Muscle layer of duodenum (tissue), 2 donors: ENCODE data around the gene RFESD.

Source experiments
- H3K27ac ChIP-seq: one replicate; pipeline ENCODE4 v1.7.0; 2013; ENCODE audit warnings: mild to moderate bottlenecking, low read length
- H3K27me3 ChIP-seq: one replicate; pipeline ENCODE4 v1.7.0; 2013; ENCODE audit warnings: low read depth, mild to moderate bottlenecking, control low read depth, low read length
- H3K36me3 ChIP-seq, 2 donors: one replicate each; pipeline ENCODE4 v1.7.0; 2013; ENCODE audit warnings: low read length in 2 of 2, control low read depth in 1 of 2, mild to moderate bottlenecking in 1 of 2; ENCODE audit not compliant: insufficient read depth in 2 of 2, control insufficient read depth in 1 of 2
- H3K4me1 ChIP-seq, 2 donors: one replicate each; pipeline ENCODE4 v1.7.0; 2013; ENCODE audit warnings: low read length in 2 of 2, mild to moderate bottlenecking in 2 of 2, control low read depth in 1 of 2, moderate library complexity in 1 of 2; ENCODE audit not compliant: insufficient read depth in 2 of 2, control insufficient read depth in 1 of 2
- H3K4me3 ChIP-seq, 2 donors: one replicate each; pipeline ENCODE4 v1.7.0; 2013; ENCODE audit warnings: low read length in 2 of 2, low read depth in 1 of 2, mild to moderate bottlenecking in 1 of 2
- H3K9me3 ChIP-seq, 2 donors: one replicate each; pipeline ENCODE4 v1.7.0; 2013; ENCODE audit warnings: low read length in 2 of 2, control low read depth in 1 of 2, mild to moderate bottlenecking in 1 of 2; ENCODE audit not compliant: control insufficient read depth in 1 of 2
- donor health status: healthy.

Gene RFESD

GRCh38 chr5:95649274-95649673, 2.7 kb downstream of the RFESD start:
- H3K9me3 ChIP-seq = no peaks in the 10 kb centered on the region
- peaks cover 0 to 5% of the 10 kb centered on the region in 2 donors for H3K36me3 ChIP-seq
- no peak overlapping the region for H3K27ac ChIP-seq
- H3K27me3 ChIP-seq = no peaks in the 10 kb centered on the region
- H3K4me1 ChIP-seq = no peaks in the 10 kb centered on the region
- no peak overlapping the region for H3K4me3 ChIP-seq

- Histone ChIP-seq H3K27me3 (no peaks in the 10 kb centered on the region), H3K4me3 (no peak overlapping the region), H3K36me3 (peaks cover 0 to 5% of the 10 kb centered on the region in 2 donors), H3K9me3 (no peaks in the 10 kb centered on the region), H3K27ac (no peak overlapping the region), H3K4me1 (no peaks in the 10 kb centered on the region)
Observed at GRCh38 chr5:95649842-95650620, 3.5 kb downstream of the RFESD start.

DNA sequence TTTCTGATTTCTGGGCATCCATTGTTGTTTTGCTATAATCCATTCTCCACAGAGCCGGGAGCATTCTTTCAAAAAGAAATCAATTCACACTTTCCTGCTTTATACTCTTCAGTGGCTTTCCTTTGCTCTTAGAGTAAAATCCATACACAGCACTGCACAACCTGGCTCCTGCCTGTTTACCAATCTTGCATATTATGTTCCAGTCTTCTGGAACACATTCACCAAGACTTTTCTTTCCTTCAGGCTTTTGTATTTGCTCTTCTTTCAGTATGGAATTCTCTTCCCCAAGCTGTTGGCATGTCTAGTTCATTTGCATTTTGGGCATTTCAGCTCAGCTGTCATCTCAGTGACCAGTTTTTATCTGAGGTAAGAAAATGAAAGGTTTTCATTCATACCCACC, 6.3 kb downstream of the RFESD start:
- H3K27me3 ChIP-seq = no peaks in the 10 kb centered on the region
- no peaks in the 10 kb centered on the region for H3K9me3 ChIP-seq
- H3K27ac ChIP-seq = no peak overlapping the region
- H3K4me1 ChIP-seq = no peaks in the 10 kb centered on the region
- H3K36me3 ChIP-seq = peaks cover 0 to 5% of the 10 kb centered on the region in 2 donors
- H3K4me3 ChIP-seq = no peak overlapping the region

- Histone ChIP-seq H3K9me3 (no peaks in the 10 kb centered on the region), H3K4me3 (no peak overlapping the region), H3K4me1 (no peaks in the 10 kb centered on the region), H3K27me3 (no peaks in the 10 kb centered on the region), H3K27ac (no peak overlapping the region), H3K36me3 (peaks cover 0 to 5% of the 10 kb centered on the region in 2 donors)
Observed at GRCh38 chr5:95654196-95654595, 7.6 kb downstream of the RFESD start.

GRCh38 chr5:95655575-95655974, 9.0 kb downstream of the RFESD start:
- Histone ChIP-seq H3K4me3 (no peak overlapping the region), H3K9me3 (no peaks in the 10 kb centered on the region), H3K27ac (no peak overlapping the region), H3K36me3 (peaks cover 0 to 5% of the 10 kb centered on the region in 2 donors), H3K4me1 (no peaks in the 10 kb centered on the region), H3K27me3 (no peaks in the 10 kb centered on the region)

DNA sequence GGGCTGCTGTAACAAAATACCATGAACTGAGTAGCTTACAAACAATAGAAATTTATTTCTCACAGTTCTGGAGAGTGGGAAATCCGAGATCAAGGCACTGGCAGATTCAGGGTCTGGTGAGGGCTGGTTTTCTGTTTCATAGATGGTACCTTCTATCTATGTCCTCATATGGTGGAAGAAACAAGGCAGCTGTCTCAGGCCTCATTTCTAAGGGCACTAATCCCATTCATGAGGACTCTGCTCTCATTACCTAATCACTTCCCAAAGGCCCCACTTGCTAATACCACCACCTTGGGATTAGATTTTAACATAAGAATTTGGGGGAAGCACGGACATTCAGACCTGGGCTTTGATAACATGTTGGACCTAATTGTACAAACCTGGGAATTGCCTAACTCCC, 13.5 kb downstream of the RFESD start:
- no peak overlapping the region for H3K4me3 ChIP-seq
- no peaks in the 10 kb centered on the region for H3K27me3 ChIP-seq
- H3K9me3 ChIP-seq = no peaks in the 10 kb centered on the region
- H3K27ac ChIP-seq = no peak overlapping the region
- H3K4me1 ChIP-seq = peaks cover 0 to 4% of the 10 kb centered on the region in 2 donors
- H3K36me3 ChIP-seq = no peaks in the 10 kb centered on the region

GRCh38 chr5:95662946-95663345, 16.4 kb downstream of the RFESD start:
- no peak overlapping the region for H3K27ac ChIP-seq
- H3K4me1 ChIP-seq = peaks cover 0 to 4% of the 10 kb centered on the region in 2 donors
- no peak overlapping the region for H3K4me3 ChIP-seq
- no peaks in the 10 kb centered on the region for H3K36me3 ChIP-seq
- no peaks in the 10 kb centered on the region for H3K9me3 ChIP-seq
- H3K27me3 ChIP-seq = no peaks in the 10 kb centered on the region

DNA sequence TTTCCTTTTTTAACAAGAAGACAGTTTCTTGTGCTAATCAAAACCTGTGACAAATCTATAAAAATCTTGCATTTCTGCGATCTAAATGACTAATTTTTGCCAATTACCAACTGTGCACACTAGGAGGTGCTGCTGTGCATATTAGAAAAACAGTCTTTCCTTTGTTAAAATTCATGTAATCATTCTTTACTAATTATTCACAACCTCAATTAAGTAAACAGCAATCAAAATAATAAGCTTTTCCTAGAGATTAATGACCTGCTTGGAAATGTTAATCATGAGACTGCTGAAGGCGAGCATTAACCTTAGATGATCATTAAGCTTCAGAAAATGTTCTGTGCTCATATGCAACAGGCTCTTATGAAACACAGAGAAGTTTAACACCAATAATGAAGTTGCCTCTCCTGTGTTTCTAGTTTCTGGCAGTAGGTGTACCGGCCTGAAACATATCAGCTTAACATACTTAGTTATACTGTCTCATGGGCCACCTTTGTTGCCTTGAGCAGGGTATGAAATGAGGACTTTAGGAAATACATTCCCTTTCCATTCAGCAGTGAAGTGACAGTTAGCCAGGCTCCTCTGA, 17.7 kb downstream of the RFESD start:
- no peaks in the 10 kb centered on the region for H3K36me3 ChIP-seq
- no peaks in the 10 kb centered on the region for H3K27me3 ChIP-seq
- no peak overlapping the region for H3K4me3 ChIP-seq
- H3K27ac ChIP-seq = no peak overlapping the region
- no peaks in the 10 kb centered on the region for H3K9me3 ChIP-seq
- H3K4me1 ChIP-seq = peaks cover 0 to 10% of the 10 kb centered on the region in 2 donors

DNA sequence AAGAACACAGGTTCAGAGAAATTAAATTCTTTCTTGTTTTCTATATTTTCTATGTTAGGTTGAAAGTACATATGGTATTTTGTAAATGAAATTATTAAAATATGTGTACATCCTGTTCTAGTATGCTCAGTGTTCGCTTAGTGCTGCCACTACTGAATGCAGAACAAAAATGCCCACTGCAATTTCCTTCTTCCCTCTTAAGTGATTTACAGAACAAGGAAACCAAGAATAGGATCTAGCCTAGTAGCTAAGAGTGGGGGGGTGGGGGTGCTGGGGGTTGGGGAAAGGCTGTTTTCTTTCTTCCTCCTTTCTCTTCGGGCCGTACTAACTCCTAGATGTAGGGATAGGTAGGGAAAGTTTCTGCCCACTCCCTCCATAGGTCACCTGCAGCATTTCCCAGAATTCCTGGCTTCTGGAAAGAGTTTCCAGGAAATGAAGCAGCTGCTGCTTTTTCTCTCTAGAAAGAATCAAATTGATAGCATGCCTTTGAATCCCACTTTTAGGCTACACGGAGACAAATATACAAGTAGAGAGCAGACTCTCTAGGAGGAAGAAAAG, 20.6 kb downstream of the RFESD start:
- Histone ChIP-seq H3K4me1 (peaks cover 0 to 10% of the 10 kb centered on the region in 2 donors), H3K27ac (no peak overlapping the region), H3K9me3 (no peaks in the 10 kb centered on the region), H3K27me3 (no peaks in the 10 kb centered on the region), H3K36me3 (no peaks in the 10 kb centered on the region), H3K4me3 (no peak overlapping the region)

DNA sequence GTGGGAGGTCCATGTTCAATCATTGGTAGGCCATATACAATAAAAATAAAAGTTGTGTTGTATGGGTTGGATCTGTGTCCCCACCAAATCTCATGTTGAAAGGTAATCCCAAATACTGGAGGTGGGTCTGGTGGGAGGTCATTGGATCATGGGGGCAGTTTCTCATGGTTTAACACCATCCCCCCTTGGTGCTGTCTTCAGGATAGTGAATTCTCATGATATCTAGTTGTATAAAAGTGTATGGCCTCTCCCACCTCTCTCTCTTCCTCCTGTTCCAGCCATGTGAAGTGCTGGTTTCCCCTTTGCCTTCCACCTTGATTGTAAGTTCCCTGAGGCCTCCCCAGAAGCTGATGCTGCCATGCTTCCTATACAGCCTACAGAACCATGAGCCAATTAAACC, 21.1 kb downstream of the RFESD start:
- H3K27ac ChIP-seq = no peak overlapping the region
- H3K36me3 ChIP-seq = no peaks in the 10 kb centered on the region
- H3K27me3 ChIP-seq = no peaks in the 10 kb centered on the region
- no peak overlapping the region for H3K4me3 ChIP-seq
- H3K4me1 ChIP-seq = peaks cover 0 to 10% of the 10 kb centered on the region in 2 donors
- no peaks in the 10 kb centered on the region for H3K9me3 ChIP-seq

DNA sequence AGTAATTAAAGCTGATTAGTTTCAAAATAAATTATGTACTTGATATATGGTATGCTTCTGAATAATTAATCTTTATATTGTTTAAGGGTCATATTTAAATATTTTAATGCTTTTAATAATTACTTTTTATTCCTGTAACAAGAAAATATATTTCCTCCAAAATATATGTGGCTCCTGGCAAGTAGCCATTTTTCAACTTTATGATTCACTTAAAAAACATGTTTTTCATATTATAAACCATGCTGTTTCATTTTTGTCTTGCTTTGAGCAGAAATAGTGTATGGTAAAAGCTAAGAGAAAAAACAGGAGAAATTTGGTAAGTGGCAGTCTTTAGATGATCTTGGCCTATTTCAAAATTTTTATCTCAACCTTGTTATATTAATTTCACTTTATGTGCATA, 21.6 kb downstream of the RFESD start:
- H3K4me1 ChIP-seq = peaks cover 0 to 10% of the 10 kb centered on the region in 2 donors
- H3K27me3 ChIP-seq = no peaks in the 10 kb centered on the region
- no peak overlapping the region for H3K27ac ChIP-seq
- H3K4me3 ChIP-seq = no peak overlapping the region
- no peaks in the 10 kb centered on the region for H3K36me3 ChIP-seq
- no peaks in the 10 kb centered on the region for H3K9me3 ChIP-seq
